ENCODE measurements around the gene GMEB2.

The GMEB2 gene

DNA sequence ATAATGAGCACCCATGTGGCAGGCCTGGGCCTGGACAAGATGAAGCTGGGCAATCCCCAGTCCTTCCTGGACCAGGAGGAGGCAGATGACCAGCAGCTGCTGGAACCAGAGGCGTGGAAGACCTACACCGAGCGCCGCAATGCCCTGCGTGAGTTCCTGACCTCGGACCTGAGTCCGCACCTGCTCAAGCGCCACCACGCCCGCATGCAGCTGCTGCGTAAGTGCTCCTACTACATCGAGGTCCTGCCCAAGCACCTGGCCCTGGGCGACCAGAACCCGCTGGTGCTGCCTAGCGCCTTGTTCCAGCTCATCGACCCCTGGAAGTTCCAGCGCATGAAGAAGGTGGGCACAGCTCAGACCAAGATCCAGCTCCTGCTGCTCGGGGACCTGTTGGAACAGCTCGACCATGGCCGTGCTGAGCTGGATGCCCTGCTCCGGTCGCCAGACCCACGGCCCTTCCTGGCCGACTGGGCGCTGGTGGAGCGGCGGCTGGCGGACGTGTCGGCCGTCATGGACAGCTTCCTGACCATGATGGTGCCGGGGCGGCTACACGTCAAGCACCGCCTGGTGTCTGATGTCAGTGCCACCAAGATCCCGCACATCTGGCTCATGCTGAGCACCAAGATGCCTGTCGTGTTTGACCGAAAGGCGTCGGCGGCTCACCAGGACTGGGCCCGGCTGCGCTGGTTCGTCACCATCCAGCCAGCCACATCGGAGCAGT lies 71.1 kb downstream of the GMEB2 start:
- no peak for DNase-seq

DNA sequence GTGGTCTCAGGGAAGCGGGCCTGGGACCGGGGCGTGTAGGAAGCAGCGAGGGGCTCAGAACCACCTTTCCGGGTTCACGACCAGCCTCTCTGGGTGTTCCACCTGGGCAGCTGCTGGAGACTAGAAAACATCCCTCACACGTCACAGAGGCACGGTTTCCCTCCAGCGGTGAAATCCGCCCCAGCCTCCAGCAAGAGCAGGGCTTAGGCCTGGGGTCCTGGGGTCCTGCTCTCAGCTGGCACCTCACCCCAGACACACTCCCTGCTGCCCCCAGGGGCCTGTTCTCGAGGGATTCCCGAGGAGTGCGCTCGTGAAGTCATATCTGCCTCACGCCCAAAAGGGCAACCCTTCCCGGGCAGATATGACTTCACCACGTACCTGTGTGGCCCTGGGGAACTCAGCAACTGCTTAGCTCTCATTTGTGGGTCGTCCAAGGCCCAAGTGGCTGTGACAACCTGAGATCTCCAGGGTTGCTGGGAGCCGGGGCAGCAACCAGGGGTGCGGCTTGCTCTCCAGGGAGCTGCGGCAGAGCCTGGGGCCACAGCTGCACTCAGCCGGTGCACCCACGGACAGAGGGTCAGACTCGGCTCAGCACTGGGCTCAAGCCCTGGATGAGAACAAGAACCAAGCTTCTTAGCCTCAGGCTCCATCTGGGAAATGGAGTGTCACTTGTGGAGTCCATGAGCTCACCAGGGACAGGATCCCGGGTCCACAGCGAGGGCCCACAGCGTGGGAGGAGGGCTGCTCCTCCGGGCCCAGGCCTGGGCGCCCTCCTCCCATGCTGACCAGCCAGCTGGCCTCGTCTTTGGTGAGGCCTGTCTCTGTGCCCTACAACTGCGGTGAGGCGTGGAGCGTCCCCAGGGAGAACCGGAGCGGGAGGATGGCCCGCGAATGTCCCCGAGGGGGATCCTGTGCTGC lies 72.3 kb downstream of the GMEB2 start:
- DNase-seq = no peak

DNA sequence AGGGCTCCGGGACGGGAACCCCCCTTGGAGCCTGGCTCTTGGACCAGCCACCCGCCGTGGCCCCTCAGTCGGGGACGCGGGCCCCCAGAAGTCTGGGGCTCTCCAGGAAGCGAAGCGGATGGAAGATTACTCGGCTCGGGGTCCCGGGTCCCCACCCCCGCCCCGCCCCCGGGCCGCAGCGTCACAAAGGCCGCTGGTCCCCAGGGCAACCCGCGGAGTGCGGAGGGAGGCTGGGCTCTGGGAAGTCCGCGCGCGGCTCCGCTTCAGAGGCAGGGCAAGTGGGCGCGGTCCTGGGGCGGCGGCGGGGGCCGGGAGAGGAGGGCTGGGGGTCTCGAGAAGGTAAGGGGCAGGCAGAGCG lies 73.0 kb downstream of the GMEB2 start, which contains the start of gene FNDC11:
Gene FNDC11, plus strand, starts transcription at position 227 of the 358 bp plus-strand sequence. CDS start 1,505 bp downstream, outside the sequence.
- DNase-seq = no peak

DNA sequence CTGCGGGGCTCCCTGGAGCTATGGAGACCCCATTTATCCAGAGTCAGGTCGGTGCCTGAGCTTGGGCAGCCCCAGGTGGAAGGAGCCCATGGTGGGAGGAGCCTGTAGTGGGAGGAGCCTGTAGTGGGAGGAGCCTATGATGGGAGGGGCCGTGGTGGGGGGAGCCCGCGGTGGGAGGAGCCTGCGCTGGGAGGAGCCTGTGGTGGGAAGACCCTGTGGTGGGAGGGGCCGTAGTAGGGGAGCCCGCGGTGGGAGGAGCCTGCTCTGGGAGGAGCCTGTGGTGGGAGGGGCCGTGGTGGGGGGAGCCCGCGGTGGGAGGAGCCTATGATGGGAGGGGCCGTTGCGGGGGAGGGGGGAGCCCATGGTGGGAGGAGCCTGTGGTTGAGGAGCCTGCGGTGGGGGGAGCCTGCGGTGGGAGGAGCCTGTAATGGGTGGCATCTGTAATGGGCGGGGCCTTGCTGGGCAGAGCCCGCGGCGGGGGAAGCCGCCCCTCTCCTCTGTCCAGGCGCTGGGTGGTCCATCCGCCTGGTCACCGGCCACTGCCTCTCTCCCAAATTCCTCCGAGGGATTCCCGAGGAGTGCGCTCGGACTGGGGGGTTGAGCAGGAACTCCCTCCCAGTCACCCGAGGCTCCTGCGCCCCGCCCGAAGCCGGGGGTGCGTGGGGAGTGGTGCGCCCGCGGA lies 73.5 kb downstream of the GMEB2 start:
- no peak for DNase-seq

DNA sequence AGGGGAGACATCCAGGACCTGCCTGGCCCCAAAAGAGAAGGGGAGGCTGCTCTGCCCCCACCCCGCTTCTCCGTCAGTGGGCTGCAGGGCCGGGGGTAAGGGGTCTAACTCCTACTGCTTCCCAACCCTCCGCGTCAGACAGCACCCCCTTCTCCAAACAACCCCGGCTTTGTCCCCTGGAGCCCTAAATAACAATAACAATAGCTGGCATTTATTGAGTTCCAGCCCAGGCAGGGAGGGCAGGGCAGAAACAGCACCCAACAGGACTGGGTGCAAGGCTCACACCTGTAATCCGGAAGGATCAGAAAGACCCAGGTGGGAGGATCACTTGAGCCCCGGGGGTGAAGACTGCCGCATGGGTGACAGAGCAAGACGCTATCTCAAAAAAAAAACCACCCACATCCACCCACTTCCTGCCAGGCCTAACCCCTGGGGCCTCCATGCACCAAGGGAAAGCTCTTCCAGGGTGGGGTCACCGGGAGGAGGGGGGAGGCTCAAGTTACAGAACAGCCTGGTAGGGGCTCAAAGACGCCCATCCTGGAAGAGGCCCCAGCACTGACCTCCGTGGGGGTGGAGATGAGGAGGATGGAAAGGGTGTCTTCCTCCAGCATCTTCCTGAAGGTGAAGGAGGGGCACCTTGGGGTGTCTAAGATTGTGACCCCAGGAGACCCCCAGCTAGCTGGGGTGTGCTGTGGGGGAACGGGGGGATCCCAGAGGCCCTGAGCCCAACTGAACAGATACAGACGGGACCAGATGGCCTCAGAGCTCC lies 74.2 kb downstream of the GMEB2 start:
- no peak for DNase-seq

DNA sequence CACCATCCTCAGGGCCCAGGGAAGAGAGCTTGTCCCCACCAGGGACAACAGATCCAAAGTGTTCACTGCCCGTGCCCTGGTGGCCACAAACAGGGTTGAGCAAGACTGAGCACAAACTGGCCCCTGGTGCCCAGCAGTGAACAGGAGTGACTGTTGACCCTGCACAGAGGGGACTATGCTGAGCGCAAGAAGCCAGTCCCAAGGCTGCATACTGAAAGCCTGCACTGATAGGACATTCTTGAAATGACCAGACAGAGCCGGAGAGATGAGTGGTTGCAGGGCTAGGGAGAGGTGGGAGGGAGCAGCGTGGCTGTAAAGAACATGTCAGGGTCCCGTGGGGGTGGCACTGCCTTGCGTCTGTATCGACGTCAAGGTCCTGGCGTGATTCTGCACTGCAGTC lies 75.8 kb downstream of the GMEB2 start:
- no peak for DNase-seq

DNA sequence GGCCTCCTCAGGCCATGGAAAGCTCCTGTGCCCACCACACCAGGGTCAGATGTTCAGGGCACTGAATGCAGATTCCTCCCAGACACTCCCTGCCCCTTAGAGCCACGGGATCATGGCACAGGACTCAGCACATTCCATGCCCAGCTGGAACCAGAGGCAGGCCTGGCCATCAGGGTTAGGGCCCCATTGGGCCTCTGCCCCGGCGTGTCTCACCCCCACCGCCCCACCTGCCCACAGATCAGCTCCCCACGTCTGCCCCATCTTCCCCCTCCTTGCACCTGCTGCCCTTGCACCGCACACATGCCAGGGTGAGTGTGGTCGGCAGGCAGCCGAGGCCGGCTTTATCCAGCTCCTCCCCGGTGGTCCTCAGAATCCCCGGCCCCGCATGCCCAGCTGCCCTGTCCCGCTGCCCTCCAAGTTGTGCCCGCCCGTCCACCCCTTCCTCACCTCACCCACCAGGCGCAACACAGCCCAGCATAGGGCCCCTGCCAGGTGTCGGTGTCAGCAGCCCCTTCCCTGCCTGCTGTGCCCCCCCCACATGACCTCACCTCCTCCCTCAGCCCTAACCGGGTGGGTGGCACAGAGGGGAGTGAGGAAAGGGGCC lies 77.1 kb downstream of the GMEB2 start:
- no peak for DNase-seq

DNA sequence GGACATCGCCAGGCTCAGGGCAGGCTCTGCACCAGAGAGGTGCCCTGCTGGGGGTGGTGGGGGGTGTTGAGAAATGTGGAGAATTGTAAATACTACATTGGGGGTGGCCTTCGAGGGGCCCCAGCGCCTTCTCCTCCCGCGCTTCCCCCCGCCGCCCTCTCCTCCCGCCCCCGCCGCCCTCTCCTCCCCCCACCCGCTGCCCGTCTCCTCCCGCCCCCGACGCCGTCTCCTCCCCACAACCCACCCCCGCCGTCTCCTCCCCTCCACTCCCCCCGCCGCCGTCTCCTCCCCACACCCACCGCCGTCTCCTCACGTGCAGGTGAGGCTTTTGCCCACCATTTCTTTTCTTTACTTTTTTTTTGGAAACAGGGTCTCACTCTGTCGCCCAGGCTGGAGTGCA lies 77.9 kb downstream of the GMEB2 start:
- no peak for DNase-seq

DNA sequence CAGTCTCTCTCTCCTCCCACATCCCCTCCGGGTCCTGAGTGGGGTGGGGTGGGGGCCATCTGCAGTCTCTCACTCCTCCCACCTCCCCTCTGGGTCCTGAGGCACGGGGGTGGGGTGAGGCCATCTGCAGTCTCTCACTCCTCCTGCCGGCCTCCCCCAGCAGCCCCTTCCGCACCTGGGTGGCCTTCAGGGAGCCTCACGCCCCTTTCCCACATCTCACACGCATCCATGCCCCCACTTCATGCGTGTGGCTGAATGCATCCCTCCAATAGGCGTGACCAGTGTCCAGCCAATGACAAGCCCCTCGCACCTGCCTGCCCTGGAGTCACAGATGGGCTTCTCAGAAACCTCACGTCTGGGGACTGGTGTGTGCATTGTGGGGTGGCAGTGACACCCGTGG lies 78.4 kb downstream of the GMEB2 start:
- no peak for DNase-seq

DNA sequence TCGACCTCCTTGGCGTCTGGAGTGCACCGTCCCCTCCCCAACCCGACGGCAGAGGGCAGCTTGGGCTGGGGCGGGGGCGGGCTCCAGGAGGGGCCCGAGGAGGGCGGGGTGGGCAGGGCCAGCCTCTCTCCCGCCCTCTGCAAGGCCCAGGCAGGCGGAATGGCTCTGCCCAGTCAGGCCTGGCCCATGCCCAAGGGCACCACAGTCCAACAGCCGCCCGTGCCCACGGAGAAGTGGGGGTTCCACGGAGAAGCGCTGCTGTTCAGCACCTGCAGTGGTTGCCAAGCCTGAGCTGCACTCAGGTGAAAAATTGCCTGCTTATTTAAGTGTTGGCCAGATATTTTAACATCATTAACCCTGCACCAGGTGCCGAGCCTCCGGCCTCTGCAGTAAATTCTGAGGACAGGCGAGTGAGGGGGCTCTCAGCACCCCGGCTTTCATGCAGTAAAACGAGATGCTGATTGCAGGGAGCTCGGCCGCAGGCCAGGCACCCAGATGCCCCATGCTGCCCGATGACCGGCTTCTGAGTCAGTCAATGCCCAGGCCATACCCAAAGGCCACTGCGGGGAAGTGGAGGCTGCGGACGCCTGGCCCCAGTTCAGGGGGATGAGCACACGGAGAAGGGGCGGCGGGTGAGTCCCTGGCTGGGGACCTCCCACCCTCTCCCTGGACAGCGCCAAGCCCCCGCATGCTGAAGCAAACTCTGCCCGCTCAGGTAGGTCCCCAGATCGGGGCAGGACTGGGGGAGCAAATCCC lies 79.0 kb downstream of the GMEB2 start, which contains the start of gene SRMS:
Gene SRMS, minus strand, starts transcription at position 25 of the 756 bp plus-strand sequence. CDS start 286 bp downstream, outside the sequence.
- DNase-seq = no peak

DNA sequence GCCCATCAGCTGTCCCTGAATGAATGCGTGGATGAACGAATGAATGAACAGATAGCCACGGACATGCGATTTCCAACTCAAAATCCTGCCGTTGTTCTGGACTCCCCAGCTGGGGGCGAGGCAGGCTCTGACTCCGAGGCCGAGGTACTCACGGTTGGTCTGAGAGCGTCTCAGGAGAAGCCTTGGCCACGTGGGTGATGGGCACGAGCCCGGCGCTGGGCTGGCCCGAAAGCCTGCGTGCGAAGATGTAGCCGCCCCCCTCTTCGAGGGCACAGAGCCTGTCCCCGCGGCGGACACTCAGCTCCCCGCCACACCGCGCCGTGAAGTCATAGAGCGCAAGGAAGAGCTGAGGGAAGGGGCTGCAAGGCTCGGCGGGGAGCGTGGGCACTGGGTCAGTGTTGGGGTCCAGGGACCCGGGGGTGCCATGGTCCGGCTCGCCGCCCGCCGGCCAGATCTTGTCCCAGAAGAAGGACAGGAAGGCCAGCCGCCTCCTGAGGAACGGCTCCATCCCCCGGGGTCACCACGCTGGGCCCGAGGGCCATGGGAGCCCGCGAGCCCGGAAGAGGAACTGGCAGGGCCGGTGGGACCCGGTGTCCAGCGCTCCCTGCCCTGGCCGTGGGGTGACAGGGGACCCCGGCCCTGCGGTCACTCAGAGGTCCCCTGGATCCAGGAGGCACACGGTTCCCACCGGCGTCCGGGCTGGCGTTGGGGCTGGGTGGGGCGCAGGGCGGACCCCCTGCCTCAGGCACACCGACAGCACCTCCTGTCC lies 79.8 kb downstream of the GMEB2 start:
- no peak for DNase-seq

DNA sequence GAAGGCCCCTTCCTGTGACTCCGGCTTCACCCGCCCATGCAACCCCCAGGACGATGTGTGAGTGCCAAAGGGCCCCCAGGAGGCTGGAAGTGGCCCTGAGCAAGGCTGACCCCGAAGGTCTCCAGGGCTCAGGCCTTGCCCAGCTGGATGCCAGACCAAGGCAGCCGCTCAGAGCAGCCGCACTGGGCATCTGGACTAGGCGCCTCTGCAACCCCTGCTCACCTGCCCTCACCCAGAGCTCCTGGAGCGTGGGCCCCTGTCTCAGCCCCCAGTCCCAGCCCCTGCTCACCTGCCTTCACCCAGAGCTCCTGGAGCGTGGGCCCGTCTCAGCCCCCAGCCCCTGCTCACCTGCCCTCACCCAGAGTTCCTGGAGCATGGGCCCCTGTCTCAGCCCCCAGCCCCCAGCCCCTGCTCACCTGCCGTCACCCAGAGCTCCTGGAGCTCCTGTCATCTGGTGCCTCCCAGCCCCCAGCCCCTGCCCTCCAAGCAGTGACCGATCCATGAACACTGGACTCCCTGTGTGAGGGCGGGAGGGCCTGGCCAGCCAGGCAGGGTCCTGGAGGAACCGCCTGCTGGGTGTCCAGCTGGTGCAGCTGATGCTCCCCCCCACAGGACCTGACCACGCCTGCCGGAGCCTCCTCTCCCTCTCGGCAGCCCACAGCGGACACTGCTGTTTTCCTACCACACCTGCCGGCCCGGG lies 80.5 kb downstream of the GMEB2 start:
- no peak for DNase-seq

DNA sequence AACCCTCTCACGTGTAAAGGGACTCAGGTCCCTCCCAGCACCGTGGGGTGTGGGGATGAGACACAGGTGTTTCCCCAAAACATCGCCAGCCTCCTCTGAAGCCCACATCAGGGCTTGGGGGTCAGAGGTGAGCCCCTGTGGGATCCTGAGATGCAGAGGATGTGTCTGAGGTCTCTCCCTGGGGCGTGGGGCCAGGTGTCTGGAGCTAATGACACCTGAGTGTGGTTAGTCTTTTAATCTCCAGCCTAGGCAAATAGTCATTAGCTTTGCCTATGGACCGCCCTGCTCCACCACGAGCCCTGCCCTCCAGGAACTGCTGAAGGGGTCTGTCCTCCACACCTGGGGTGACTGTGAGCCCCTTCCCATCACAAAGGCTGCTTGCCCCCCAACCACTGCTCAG lies 81.1 kb downstream of the GMEB2 start:
- no peak for DNase-seq

DNA sequence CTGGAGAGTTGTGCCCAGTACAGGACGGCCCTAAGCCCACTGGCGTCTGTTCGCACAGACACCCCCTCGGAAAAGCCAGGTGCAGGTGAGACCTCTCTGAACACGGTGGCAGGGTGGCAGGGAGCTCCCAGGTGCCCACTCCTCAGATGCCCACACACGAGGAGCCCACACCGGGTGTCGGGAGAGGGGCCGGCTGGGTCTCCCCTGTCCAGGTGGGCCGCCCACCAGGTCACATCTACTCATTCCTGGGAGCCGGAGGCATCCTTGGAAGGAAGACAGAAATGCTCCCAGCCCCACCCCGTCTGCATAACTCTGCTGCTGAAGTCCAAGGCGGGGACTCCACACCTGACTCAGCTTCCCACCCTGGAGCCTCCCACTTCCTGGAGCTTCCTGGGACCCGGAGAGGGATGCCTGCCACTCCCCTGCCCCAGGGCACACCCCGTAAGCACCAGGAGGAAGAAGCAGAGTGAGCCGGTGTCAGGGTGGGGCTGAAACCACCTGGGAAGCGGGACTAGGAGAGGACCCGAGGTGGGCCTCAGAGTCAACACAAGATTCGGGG lies 81.9 kb downstream of the GMEB2 start:
- DNase-seq = no peak

DNA sequence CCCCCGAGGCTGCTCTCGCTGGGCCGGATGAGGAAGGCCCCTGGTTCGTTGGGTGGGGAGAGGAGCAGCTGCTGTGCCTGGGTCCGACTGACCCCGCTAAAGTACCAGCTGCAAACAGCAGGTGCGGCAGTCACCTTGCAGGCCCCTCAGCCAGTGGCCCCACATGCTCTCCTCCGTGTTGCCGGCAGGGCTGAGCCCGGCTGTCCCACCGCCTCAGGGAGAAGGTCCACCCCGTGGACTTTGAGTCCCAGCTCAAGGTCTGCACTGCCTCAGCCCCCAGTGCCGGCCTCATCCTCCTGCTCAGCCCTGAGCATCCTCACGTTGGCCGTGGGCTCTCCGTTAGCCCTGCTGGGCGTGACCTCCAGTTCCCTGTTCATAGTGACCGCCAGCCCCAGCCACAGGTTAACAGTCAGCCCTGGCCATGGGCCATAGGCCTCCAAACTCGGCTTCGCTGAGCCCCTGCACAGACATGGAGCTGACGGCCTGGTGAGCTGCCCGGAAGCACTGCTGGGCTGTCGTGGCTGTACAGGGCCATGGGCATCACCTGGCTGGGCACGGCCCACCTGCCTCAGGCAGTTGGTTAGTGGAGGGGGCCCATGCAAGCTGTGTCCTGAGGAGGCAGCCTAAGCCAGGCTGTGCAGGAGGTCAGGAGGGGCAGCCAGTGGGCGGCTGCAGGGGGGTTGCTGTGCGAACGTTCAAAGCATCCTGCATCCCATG lies 82.5 kb downstream of the GMEB2 start:
- no peak for DNase-seq

DNA sequence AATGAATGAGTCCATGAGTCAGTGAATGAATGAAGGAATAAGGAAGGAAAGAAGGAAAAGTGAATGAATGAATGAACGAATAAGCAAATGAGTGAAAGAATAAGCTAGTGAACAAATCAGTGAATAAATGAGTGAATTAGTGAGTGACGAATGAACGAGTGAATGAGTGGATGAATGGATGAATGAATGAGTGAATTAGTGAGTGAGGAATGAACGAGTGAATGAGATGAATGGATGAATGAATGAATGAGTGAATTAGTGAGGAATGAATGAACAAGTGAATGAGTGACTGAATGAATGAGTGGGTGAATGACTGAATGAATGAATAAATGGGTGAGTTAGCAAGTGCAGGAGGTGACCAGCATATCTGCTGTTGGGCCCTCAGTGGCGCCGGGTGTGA lies 83.2 kb downstream of the GMEB2 start:
- no peak for DNase-seq

DNA sequence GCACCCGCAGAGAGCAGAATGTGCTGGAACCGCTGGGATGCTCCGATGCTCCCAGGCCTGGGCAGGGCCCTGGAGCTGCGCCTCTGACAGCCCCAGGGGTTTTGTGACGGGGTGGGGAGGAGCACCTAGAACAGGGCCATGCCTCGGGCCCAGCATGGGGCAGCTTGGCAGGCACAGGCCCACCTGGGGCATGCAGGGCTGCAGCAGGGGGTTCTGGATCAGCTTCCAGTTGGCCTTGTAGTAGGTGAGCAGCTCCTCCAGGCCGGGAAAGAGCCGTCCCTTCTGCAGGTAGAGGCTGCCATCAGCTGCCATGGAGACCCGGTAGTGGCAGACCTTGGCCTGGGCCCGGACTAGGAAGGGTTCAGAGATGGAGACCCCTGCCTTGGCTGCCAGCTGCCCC lies 83.8 kb downstream of the GMEB2 start:
- no peak for DNase-seq

DNA sequence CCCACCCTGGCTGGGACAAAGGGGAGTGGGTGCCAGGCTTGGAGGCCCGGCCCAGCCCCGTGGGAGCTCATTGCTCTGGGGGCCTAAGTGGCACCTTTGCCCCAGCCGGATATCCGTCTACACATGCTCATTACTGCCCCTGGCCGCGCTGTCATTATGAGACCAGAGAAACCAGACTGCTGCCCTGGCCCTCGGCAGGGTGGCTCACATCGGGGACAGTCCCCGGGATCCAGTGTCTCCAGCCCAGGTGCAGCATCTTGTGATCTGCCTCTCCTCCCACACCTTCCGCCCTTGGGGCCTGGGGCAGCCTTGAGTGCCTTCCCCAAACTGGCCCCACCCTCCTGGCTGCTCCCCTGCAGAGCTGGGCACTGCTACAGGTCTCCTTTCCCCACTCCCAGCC lies 84.2 kb downstream of the GMEB2 start:
- DNase-seq = no peak

DNA sequence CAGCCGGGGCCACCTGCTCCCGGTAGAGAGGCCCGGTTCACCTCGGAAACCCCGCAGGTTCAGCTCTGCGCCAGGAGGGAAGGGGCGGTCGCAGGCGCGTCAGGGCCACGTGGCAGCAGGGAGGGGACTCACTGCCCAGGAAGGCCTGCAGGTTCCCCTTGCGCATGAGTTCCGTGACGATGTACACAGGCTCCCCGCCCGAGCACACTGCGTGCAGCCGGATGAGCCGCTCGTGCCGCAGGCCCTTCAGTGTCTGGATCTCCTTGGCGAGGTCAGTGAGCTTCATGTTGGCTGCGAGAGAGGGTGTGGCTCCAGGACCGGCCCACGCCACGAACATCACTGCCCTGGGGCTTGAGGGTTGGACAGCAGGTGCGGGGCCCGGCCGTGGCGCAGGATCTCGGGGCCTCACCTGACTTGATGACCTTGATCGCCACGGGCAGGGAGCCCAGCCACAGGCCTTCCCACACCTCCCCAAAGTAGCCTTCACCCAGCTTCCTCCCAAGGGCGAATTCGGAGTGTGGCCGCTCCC lies 84.8 kb downstream of the GMEB2 start:
- DNase-seq = no peak
